ENCODE measurements around the gene RPL9. TPM values are rescaled to one million over a fixed set of nuclear protein-coding genes. Genes with fewer than 3 reads are reported as not detected.

Gene RPL9
- total and polyA plus RNA-seq, 2 experiments from 2014 or later: 431 to 1,988 TPM

DNA sequence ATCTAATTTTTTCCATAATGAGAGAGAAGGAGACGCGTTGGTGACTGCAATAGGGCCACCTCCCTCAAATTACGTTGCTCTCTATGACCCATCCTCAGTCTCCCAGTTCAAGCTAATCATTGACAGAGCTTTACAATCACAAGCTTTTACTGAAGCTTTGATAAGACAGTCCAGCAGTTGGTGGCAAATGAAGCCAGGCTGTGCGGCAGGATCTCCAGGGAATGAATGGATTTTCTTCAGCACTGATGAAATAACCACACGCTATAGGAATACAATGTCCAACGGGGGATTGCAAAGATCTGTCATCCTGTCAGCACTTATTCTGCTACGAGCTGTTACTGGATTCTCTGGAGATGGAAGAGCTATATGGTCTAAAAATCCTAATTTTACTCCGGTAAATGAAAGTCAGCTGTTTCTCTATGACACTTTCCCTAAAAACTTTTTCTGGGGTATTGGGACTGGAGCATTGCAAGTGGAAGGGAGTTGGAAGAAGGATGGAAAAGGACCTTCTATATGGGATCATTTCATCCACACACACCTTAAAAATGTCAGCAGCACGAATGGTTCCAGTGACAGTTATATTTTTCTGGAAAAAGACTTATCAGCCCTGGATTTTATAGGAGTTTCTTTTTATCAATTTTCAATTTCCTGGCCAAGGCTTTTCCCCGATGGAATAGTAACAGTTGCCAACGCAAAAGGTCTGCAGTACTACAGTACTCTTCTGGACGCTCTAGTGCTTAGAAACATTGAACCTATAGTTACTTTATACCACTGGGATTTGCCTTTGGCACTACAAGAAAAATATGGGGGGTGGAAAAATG is 51.7 kb downstream of the RPL9 start, which contains the start of gene KLB:
Gene KLB (plus strand): TSS at position 168 of the 821 bp plus-strand sequence. CDS start 20 bp downstream, at position 188.
- TF ChIP-seq, protein P1, sequence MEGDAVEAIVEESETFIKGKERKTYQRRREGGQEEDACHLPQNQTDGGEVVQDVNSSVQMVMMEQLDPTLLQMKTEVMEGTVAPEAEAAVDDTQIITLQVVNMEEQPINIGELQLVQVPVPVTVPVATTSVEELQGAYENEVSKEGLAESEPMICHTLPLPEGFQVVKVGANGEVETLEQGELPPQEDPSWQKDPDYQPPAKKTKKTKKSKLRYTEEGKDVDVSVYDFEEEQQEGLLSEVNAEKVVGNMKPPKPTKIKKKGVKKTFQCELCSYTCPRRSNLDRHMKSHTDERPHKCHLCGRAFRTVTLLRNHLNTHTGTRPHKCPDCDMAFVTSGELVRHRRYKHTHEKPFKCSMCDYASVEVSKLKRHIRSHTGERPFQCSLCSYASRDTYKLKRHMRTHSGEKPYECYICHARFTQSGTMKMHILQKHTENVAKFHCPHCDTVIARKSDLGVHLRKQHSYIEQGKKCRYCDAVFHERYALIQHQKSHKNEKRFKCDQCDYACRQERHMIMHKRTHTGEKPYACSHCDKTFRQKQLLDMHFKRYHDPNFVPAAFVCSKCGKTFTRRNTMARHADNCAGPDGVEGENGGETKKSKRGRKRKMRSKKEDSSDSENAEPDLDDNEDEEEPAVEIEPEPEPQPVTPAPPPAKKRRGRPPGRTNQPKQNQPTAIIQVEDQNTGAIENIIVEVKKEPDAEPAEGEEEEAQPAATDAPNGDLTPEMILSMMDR (IDR thresholded peaks at IDR 0.05; ENCODE audit: low read depth, low read length): no peak
- no peak within 1 kb of the TSS for H3K4me3 ChIP-seq

More for the DNA sequence above, 51.7 kb downstream of the RPL9 start, which contains the start of gene KLB:
- DNase-seq (ENCODE audit: low read depth in 1 of 2, low spot score in 1 of 2): peak; percentile 2 to 40
- Histone ChIP-seq H3K9me3 (ENCODE audit: low read depth) (no peaks in the 10 kb centered on the region), H3K4me1 (ENCODE audit: low read depth) (no peaks in the 10 kb centered on the region), H3K27ac (no peak within 1 kb of the TSS), H3K36me3 (no peaks in the 10 kb centered on the region), H3K27me3 (no peaks in the 10 kb centered on the region)

Other genes with a start within 250 kb of the RPL9 start
- 24.7 and 29.5 TPM in 2 replicates for gene RFC1, start 92.6 kb downstream of the RPL9 start, total RNA-seq
- gene RFC1, start 92.6 kb downstream of the RPL9 start, polyA plus RNA-seq: 21.5 and 24.2 TPM in 2 replicates
- gene KLB, start 52.0 kb downstream of the RPL9 start, total RNA-seq: not detected in 2 replicates
- 0.12 TPM in 1 of 2 replicates, not detected in the other for gene KLB, start 52.0 kb downstream of the RPL9 start, polyA plus RNA-seq
- 7.0 and 16.3 TPM in 2 replicates for gene LIAS, start 134 bp upstream of the RPL9 start, total RNA-seq
- 19.0 and 29.4 TPM in 2 replicates for gene LIAS, start 134 bp upstream of the RPL9 start, polyA plus RNA-seq
- 26.1 and 51.2 TPM in 2 replicates for gene UGDH, start 68.5 kb upstream of the RPL9 start, total RNA-seq
- 69.2 and 85.6 TPM in 2 replicates for gene UGDH, start 68.5 kb upstream of the RPL9 start, polyA plus RNA-seq
- 4.5 and 5.2 TPM in 2 replicates for gene SMIM14, start 179.9 kb upstream of the RPL9 start, total RNA-seq
- 35.9 and 48.8 TPM in 2 replicates for gene SMIM14, start 179.9 kb upstream of the RPL9 start, polyA plus RNA-seq
- gene UBE2K, start 239.2 kb upstream of the RPL9 start, total RNA-seq: 12.5 and 52.5 TPM in 2 replicates
- gene UBE2K, start 239.2 kb upstream of the RPL9 start, polyA plus RNA-seq: 52.0 and 71.6 TPM in 2 replicates